GM12892 (cell line): ENCODE measurements around the gene ANKRA2.

Experiments used
- POLR2A ChIP-seq: IDR thresholded peaks from 2 replicates; pipeline ENCODE4 v1.6.1; 2011; ENCODE audit warnings: low read depth, low read length, control low read depth
- POLR2AphosphoS5 ChIP-seq: IDR thresholded peaks from 2 replicates; pipeline ENCODE4 v1.6.1; 2011; ENCODE audit warnings: low read depth, low read length, control low read depth
- TAF1 ChIP-seq: IDR thresholded peaks from 2 replicates; pipeline ENCODE4 v1.6.1; 2011; ENCODE audit warnings: low read depth, mild to moderate bottlenecking, control low read depth, low read length, borderline replicate concordance

DNA sequence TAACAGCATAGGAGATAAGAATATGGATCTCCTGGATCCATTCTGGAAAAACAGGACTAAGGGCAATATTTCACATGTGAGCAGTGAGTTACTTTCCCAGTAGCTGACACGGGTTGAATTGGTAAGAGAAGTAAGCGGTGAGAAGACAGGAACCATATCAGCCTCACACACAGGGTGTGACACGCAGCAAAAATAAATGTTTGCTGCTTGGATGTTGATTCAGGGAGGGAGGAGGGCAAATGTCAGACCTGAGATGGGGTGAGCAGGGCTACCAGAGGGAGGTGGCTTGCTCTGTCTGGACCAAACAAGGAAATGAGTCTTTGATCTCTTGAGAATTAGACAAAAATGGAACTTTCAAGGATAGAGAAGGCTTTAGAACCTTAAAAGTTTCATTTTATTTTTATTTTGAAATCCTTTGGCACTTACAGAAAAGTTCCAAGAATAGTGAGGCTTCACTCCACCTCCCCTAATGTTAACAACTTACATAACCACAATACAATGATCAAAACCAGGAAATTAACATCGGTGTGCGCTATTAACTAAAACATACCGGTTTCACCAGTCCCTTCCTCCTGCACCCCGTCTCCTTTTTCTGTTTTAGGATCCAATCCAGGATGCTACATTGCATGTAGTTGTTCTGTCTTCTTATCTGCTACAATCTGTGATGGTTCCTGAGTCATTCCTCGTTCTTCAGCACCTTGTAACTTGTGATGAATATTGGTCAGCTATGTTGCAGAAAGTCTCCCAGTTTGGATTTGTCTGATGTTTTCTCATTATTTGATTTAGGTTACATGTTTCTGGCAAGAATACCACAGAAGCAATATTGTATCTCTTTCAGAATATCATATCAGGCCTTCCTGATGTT lies 40.0 kb upstream of the ANKRA2 start:
- TF ChIP-seq POLR2AphosphoS5, result no peak
- TF ChIP-seq POLR2A, result no peak
- no peak for TF ChIP-seq TAF1
